GM20000 (cell line): ENCODE results near the gene SPDYE4.
"Not testable (repeated sequence)": the region's sequence is repeated elsewhere in the genome, so short reads cannot be mapped to it uniquely, and the experiment has no call there.

Experiments used
- DNase-seq: peaks from one replicate; pipeline ENCODE4 v3.0.0; 2012; ENCODE audit warnings: low spot score
- CTCF ChIP-seq: IDR thresholded peaks from 2 replicates; pipeline ENCODE4 v1.5.1; 2012; ENCODE audit warnings: mild to moderate bottlenecking, control low read depth; ENCODE audit errors: extremely low read depth, missing control alignments

The SPDYE4 gene

GRCh38 chr17:8758137-8758596 lies at the start of gene SPDYE4:
TSS of gene SPDYE4 (minus strand) at chr17:8758546. CDS start at chr17:8758382, 164 bp downstream.
- no peak for TF ChIP-seq CTCF
- no peak for DNase-seq

- peak; percentile 92 for DNase-seq
- no peak for TF ChIP-seq CTCF
These were observed 48.7 kb upstream of the SPDYE4 start for GRCh38 chr17:8806926-8807550.

- DNase-seq, result no peak
- no peak for TF ChIP-seq CTCF
These were observed 48.0 kb upstream of the SPDYE4 start for GRCh38 chr17:8806253-8806925.

- DNase-seq, result not testable (repeated sequence)
These were observed 47.0 kb upstream of the SPDYE4 start for GRCh38 chr17:8805396-8805795.

GRCh38 chr17:8803531-8804420 lies 45.4 kb upstream of the SPDYE4 start:
- DNase-seq, result no peak
- no peak for TF ChIP-seq CTCF

- TF ChIP-seq CTCF, result no peak
- no peak for DNase-seq
These were observed 42.9 kb upstream of the SPDYE4 start for GRCh38 chr17:8801135-8801840.

GRCh38 chr17:8800656-8801055 lies 42.3 kb upstream of the SPDYE4 start:
- TF ChIP-seq CTCF, result no peak
- DNase-seq, result no peak
